CD4-positive, alpha-beta T cell treated with Interleukin-4 for 1 hour (primary cell): ENCODE data around the gene NARF.
"Not testable (repeated sequence)": the region's sequence is repeated elsewhere in the genome, so short reads cannot be mapped to it uniquely, and the experiment has no call there.

Experiments
- DNase-seq, 2 donors: peaks; one replicate each; pipeline ENCODE4 v3.0.0-alpha.2; 2020 to 2022

The NARF gene

GRCh38 chr17:82458179-82458884, at the start of gene NARF:
TSS of gene NARF (plus strand) at chr17:82458741. CDS start at chr17:82458804, 63 bp downstream.
- peak; percentile 96 to 97 for DNase-seq

DNA sequence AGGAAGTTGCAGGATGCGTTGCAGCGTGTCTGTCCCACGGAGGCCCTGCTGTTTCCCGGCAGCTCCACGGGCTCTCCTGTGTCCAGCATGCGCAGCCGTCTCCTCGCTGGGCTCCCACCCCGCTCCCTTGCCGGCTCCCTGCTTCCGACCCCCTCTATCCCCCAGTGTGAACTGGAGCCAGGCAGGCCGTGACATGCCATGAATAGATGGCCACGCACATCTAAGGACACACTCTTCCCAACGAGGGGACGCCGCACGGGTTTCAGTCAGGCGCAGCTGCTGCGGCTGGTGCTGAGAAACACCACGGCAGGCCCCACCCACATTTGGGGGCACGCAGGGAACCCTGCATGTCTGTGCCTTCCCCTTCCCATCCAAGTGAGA, 49.6 kb upstream of the NARF start:
- no peak for DNase-seq

- no peak for DNase-seq
Measured at GRCh38 chr17:82410014-82410716, 48.4 kb upstream of the NARF start.

- no peak for DNase-seq
Measured at GRCh38 chr17:82411396-82412053, 47.0 kb upstream of the NARF start.

- not testable (repeated sequence) for DNase-seq
Measured at GRCh38 chr17:82412081-82412480, 46.5 kb upstream of the NARF start.

DNA sequence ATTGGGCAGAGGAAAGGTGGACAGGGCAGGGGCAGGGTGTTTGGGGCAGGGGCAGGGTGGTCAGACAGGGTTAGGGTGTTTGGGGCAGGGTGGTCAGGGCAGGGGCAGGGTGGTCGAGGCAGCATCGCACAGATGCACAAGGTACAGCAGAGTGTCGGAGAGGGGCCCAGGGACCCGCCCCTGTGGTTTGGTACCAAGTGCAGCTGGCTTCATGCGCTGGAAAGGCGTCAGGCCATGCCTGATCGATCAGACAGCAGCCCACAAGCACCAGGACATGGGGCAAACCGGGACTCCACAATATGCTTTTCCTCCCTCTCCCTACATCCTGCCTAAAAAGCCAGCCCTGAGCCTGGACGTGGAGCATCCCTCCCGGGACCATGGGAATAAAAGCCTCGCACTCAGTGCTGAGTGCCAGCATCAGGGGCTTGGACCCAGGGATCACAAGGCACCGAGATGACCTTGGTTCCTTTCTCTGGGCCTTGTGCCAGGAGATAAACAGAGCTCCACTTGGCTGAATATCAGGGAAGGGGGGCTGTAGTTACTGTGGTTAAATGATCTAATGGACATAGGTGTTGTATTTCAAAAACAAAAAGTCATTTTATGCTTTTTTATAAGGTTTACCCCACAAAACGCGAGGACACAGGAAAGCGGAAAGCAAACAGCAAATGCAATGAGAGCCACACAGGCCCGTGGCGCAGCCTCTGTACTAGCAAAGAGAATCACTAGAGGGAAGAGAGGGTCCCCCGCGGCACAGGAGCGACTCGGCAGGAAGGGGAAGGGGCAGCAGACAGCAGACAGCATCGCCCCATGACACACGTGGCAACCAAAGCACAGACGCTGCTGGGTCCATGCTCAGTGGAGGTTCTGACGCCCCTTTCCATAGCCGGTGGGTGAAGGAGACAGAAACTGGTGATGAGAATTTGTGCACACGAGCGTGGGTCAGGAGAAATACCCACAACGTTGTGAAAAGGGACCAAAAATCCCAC, 45.7 kb upstream of the NARF start:
- DNase-seq: no peak

GRCh38 chr17:82414548-82415281, 43.8 kb upstream of the NARF start:
- peak; percentile 69 to 76 for DNase-seq

DNA sequence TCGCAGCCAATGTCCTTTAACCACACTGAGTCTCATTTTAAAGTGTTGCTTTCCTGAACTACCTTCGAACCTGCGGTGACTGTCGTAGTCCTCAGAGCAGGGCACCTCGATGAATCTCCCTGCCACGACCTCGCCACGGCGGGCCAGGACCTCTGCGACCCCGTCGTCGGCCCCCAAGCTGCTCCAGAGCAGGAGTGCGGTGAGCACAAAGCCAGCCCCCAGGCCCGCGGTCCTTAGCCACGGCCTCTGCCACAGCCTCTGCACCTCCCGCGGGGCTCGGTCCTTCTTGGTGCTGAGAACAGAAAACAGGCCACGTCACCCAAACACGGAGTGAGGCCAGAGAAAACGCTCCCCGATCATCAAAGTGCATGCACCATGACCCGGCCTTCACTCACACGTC, 43.2 kb upstream of the NARF start:
- DNase-seq: no peak

- no peak for DNase-seq
Measured at GRCh38 chr17:82415786-82416185, 42.8 kb upstream of the NARF start.

GRCh38 chr17:82416264-82416663, 42.3 kb upstream of the NARF start:
- no peak for DNase-seq

DNA sequence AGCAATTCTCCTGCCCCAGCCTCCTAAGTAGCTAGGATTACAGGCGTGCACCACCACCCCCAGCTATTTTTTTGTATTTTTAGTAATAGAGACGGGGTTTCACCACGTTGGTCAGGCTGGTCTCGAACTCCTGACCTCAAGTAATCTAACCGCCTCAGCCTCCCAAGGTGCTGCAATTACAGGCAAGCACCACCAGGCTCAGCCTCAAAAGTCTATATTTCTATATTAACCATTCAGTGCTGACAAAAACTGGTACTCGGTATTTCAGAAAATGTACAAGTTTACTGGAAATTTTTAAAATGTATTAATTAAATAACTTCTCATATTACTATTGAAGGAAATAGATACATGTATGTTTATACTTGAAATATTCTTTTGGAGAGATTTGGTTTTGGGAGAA, 41.8 kb upstream of the NARF start:
- DNase-seq: no peak

DNA sequence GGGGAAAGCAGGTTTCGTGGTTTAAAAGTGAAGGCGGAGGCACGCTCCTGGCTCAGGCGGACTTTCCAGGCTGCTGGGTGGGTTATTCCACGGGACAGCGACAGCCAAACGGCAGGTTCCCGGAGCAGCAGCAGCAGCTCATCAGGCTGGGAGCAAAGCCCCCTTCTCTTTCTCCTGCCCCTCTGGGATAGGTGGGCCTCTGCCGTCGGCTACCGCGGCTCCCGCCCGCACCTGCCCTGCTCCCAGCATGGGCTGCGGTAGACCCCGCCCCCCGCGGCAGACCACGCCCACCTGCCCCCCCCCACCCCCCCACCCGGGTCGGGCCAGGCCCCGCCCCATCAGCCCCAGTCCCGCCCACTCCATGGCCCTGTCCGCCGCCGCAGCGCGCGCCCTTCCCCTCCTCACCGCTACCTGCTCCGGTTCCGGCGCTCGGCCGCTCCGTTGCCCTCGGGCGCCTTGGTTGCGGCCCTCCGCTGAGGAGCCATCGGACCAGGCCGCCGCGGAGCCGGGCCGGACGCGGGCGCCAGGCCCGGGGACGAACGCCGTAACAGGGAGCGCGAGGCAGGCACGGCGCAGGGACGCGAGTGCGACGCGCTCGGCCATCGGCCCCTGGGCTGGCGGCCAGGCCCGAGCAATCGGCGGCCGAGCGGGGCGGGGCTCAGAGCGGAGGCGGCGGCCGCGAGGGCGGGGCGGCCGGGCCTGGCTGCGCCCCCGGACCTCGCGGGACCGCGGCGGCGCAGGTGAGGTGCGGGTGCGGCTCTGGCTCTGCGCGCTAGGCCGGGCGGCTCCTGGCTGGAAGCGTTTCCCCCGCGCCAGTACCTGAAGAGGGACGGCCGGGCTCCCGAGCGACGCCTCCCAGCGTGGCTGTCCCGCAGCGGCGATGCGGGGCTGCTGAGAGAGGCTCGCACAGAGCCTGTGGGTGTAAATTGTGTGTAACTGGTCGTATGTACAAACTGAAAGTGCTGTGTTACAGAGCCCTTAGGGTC, 40.2 kb upstream of the NARF start, which contains the start of the genes HEXD and OGFOD3:
TSS of gene HEXD (plus strand) at position 347 of the 986 bp plus-strand sequence. CDS start 1,453 bp downstream, outside the sequence.
TSS of gene OGFOD3 (minus strand) at position 586 of the 986 bp plus-strand sequence. CDS start at position 485, 101 bp downstream.
- DNase-seq: peak; percentile 82 to 89

DNA sequence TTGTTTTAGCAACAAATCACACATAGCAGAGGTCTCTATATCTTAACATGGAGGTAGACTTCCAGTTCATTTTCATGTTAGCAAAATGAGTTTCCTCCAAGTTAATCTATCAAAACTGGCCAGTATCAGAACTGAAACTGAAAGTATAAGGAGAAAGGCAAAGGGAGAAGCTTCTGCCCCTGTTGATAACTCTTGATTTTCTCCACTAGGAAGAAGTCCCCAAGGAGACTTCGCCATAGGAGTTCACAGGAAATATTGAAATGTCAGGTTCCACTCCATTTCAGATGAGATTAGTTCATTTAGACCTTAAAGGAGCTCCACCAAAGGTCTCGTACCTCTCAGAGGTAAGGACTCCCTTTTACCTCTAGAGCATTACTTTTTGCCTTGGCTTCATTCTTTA, 39.0 kb upstream of the NARF start:
- peak in 1 of 2 donors; percentile 42 for DNase-seq

DNA sequence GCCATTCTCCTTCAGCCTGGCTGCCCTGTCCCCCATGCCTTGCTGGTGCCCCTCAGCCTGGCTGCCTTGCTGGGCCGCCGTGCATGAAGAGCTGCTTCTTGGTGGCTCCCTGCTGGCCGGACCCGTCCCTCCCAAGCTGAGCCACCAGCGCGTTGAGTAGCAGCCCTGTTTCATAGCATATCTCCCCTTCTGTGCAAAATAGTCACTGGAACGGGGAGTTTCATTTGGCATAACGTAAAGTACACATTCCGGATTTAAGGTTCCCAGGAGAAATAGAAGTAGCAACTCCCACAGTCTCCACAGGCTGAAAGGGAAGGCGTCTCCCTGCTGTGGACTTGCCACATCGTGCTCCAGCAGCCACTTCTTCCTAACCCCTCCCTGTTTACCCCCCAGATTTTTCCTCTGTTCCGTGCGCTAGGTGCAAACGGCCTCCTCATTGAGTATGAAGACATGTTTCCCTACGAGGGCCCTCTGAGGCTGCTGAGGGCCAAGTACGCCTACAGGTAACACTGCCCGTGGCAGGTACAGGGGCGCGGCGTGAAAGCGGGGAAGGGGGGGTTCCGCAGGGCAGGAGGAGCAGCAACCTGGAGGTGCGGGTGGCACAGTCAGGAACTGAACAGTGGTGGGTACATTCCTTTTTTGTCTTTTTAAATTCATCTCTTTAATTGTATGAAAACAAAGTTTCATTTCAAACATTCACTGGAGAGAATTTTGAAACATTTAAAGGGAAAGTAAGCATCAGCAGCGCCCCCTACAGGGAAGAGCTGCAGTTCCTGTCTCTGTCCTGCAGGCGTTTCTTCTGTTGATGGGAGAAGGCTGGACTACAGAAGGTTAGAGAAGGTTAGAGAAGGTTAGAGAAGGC, 34.3 kb upstream of the NARF start:
- peak; percentile 53 to 59 for DNase-seq

DNA sequence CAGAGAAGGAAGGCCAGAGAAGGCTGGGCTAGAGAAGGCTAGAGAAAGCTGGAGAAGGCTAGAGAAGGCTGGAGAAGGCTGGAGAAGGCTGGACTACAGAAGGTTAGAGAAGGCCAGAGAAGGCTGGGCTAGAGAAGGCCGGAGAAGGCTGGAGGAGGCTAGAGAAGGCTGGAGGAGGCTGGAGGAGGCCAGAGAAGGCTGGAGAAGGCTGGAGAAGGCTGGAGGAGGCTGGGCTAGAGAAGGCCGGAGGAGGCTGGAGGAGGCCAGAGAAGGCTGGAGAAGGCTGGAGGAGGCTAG, 33.7 kb upstream of the NARF start:
- no peak for DNase-seq

DNA sequence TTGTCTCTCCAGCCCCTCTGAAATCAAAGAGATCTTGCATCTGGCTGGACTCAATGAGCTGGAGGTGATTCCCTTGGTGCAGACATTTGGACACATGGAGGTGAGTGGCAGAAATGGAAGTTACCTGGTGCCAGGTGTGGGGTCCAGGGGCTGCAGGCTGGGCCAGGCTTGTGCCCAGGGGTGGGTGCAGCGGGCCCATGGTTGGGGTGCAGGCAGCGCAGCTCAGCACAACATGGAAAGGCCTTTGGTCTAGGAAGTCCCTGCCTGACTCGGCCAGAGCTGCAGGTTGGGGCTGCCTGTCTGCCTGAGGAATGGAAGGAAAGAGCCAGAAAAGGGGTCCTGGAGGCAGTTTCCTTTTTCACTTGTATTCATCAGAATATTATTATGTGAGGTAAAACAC, 30.0 kb upstream of the NARF start:
- DNase-seq: no peak

DNA sequence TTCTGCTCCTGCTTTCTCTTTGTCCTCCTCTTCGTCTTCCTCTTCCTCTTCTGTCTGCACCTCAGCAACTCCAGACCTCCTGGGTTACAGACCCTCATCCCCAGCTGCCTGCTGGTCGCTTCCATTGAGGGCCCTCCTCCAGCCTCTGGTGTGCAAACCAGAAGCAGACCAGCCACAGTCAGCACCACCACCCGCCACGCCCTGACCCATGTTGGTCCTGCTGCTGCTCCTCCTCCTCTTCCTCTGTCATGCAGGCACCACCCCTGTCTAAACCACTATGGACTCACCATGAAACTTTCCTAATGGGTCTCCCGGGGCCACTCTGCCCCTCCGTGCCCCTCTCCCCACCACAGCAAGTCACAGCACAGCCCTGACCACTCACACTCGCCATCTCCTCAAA, 28.7 kb upstream of the NARF start:
- no peak for DNase-seq

DNA sequence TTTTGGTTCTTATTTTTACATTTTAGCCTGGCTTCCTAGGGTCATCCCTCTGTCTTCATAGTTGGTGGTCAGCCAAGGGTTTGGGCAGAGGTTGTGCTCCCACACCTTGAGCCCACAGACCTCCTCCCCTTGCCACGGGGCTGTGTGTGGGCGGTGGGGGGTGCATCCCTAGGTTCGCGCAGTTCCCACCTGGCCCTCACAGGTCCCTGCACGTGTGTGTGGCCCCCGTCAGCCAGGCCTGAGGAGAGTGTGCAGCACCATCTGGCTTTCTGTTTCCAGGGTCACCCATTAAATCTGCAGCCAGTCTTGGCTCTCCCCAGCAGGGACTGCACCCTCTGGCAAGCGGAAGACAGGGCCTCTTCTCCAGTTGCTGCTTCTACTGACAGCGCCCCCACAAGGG, 26.5 kb upstream of the NARF start:
- no peak for DNase-seq

DNA sequence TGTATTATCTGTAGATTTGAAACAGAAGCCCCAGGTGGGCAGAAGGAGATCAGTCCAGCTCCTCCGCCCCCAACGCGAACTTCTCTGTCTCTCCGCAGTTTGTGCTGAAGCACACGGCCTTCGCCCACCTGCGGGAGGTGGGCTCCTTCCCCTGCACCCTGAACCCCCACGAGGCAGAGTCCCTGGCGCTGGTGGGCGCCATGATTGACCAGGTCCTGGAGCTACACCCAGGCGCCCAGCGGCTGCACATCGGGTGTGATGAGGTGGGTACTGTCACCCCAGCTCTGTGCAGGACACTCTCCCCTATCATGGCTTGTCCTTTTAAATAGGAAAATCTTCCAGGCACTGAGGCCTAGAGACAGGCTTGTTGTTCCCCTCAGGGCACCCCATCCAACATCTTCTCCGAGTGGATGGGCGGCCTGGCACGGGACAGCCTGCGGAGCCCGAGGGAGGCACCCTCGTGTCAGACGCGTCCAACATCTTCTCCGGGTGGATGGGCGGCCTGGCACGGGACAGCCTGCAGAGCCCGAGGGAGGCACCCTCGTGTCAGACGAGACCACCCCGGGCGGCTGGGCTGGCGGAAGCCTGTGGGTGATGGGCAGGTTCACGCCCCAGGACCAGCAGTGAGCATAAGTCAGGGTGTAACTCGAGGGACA, 24.9 kb upstream of the NARF start:
- no peak for DNase-seq
